Hypothalamus (tissue), 51 donors: ENCODE results near the gene SMIM13.

Source experiments
- DNase-seq, 51 donors: peaks; one replicate each; lab custom pipeline; 2025; lab: John Stamatoyannopoulos, UW

Gene SMIM13

DNA sequence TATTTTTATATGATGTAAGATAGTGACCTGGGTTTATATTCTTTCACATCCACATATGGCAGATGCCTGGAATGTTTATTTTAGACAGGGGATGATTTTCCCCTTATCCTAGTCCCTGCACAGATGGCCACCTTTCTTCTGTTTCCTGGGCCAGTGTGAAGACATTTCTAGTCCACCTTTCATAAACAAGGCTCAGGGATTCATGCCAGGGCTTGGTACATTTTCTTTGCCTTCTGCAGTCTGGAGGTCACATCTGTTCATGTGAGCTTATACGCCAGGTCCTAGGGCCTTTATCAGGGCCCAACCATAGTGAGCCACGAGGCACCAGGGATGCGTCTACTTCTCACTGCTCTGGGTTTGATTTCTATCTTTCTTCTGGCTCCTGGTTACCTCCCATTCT lies 55.9 kb downstream of the SMIM13 start:
- no peak for DNase-seq

DNA sequence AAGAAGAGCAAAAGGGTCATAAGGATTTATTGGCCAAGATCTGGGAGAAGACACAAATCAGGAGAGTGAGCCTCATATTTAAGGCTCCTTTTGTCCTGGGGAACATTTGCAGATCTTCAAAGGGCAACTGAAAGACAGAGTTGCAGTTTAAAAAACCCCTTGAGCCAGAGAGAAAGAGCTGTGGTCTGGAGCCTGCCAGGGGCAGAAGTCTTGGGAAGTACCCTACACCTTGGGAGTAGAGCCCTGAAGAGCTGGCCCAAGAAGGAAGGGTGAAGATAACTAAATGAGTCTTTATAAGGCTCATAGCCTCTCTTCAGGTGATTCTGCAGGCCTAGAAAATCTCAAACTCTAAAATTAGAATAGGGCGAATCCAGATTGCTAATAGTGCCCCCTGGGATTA lies 57.9 kb downstream of the SMIM13 start:
- DNase-seq = no peak

DNA sequence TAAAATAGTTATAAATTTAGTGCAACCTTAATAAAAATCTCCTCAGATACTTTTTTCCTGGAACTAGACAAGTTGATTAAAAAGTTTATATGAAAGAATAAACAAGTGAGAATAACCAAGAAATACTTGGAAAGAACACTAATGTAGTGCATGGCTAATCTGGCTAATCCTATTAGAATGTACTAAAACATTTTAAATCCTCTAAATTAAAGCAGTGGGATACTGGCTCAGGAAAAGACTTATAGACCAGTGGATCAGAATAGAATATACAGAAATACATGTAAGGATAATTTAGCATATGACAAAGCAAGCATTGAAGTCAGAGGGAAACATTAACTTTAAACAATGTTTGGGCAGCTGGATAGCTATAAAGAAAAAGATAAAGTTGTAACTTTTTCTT lies 58.9 kb downstream of the SMIM13 start:
- DNase-seq = no peak

DNA sequence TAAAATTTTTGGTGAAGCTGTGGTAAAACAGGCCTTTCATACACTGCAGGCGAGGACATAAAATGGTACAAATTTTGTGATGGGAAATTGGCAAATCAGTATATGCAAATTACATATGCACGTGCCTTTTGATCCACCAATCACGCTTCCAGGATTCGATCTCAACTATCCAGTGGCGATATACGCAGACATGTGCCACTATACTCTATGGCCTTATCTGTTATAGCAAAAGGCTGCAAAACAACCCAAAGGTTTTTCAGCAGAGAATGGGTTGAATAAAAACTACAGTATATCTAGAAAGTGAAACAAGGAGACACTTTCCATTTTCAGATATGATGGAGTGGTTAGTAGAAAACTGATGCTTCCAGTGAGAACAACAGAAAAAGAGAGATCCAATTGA lies 59.8 kb downstream of the SMIM13 start:
- no peak for DNase-seq

DNA sequence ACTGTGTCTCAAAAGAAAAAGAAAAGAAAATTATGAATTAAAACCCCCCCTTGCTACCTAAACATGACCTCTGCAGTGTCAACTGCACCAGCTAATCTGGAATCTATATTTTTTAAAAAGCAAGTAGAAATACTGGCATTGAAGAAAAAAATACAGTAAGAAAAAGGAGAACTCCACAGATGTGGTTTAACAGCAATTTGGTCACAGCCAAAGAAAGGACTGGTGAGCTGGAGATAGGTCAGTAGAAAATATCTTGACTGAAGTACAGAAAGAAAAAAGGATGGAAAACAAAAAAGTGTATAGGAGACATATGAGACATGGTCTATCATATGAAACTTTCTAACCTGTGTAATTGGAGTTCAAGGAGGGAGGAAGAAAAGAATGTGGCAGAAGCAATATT lies 62.0 kb downstream of the SMIM13 start:
- DNase-seq = no peak

DNA sequence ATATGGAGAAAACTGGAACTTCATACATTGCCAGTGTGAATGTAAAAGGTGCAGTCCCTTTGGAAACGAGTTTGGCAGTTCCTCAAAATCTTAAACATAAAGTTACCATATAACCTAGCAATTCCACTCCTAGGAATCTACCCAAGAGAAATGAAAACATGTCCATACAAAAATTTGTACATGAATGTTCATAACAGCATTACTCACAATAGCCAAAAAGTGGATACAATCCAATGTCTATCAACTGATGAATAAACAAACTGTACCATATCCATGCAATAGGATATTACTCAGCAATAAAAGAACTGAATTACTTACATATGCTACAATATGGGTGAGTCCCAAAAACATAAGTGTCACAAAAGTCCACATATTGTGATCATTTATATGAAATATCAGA lies 66.6 kb downstream of the SMIM13 start:
- no peak for DNase-seq

DNA sequence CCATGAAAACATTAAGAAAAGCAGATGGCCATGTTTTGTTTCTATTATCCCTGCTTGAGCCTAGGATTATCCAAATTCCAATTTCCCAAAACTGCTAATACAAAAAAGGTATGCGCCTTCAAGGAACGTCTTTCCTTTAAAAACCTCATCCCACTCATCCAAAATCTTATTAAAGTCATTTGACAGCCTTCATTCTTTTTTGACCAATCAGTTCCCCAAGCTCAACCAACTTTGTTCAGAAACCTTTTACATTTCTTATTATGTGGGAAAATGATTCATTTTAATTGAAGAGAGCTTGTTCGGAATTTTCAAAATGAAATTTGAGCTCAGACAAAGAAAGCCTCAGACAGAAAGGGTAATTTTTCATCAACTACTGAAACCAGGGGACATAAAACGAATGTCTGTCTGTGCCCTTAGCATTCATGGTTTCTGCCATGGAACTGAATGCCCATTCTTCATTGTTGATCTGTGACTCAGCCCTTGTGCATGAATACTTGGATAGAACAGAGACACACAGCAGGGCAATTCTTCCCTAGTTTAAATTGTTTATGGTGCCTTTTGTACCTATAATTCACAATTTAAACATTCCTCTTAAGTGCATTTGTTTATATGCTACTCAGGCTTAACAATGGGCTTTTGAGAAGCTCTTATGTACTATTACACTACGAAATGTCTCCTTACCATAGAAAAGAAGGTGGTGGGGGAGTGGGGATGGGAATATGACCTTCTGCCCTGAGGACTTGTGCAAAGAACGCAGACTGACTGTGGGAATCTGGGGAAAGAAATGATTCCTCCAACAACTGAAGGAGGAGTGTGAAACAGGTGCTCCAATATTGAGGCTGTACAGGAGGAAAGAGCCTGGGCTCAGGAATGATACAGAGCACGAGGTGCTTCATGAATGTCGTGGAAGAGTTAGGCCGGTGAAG lies 67.7 kb downstream of the SMIM13 start:
- DNase-seq = peak in 13 of 51 donors; percentile 4 to 73 (median 25)

DNA sequence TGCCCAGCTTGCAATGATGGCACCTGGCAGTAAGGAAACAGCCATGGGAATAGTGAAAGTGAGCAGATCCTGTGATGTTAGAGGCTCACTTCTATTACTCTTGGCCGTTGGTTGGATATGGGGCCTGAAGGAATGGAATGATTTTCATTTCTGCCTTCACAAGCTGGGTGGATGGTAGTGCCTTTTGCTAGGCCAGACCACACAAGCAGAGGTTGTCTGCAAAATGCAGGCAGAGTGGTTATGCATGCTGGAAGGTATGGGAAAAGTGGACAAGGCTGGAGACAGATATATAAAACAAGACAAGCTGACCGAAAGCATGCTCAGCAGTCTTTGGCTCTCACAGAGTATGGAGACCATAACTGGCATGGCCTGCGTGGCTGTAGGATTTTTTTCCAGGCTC lies 68.6 kb downstream of the SMIM13 start:
- no peak for DNase-seq

DNA sequence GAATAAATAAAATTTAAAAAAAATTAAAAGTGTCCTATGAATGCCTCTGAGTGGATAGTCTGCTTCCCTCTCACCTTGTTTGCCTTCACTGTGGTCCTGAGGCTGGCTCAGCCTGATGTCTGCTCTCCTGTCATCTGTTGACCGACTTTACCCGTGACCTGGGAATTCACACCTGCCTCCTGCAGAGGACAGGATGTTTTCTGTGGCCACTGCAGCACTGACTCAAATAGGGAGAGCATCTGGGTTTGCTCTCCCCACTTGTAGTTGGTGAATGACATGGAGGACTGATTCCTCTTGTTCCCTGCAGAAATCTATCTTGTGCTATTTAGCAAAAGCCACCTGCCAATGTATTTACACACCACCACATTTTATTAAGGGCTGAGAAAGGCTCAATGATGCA lies 70.3 kb downstream of the SMIM13 start:
- DNase-seq = no peak

DNA sequence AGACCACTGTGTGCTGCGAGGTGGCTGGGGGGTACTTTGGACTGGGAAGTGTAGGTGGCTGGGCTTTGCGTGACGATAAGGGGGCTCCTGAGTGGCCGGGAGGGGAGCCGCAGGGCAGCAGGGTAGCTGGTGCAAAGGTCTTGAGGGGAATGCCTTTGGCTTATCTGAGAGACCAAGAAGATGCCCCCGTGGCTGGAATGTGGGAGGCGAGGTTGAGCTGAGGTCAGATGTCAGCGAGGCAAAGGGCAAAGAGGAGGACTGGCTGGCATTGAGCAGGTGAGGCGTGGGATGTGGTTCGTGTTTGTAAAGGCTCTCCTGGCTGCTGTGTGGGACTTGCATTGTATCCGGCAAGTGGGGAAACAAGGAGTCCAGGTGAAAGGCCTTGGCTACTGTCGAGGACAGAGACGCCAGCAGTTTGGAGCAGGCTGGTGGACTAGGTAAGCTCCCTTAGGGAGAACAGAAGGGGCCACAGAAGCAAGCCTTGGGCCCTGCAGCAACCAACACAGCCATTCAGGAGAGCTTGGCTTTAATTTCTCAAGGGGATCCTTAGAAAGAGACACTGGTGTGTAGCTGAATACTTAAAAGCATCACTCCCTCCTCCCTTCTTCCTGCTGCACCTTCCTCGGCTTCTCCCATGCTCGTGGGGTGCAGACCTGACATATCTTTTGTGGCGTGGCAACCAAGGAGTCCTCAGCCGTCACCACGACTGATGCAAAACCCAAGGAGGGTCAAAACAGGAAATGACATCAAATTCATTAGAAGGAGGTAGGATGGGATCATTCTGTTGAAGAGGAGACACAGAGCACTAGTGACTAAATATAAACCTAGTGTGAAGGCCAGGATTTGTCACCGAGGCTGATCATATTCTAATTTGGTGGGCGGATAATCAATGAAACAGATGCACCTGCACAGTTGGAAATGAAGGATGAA lies 71.3 kb downstream of the SMIM13 start:
- DNase-seq = no peak

DNA sequence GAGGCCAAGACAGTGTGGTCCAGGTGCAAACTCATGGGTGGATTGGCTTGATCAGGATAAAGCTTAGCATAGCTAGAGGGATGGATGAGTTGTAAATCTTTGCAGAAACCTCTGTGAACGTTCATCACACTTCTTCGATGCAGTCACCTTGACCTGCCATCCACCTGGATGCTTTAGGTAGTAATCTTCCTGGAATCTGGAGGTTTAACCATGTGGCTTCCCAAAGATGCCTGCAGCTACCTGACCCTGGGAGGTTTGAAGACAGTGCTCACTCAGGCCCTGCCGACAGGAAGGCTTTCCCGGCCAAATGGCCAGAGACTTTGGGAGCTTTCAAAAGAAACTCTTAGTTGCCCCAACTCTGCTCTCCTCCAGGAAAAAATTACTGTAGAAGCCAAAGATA lies 73.3 kb downstream of the SMIM13 start:
- DNase-seq = no peak

DNA sequence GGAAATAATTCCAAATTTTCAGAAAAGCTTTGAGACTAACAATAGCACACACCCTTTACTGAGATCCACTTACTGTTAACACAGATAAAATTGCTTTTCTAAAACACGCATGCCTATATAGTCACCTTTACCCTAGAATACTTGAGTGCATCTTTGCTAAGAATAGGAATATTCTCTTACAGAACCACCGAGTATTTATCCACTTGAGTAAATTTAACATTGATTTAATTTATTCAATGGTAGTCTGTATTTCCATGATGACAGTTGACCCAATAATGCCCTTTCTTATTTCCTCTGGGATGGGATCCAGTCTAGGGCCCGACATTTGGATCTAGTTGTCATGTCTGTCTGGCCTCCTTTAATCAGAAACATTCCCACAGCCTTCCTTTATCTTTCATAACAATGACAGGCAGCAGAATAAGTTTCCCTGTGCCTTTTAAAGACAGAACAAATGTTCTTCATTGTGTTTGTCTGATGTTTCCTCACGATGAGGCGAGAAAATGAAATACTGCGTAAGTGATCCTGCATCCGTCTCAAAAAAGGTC lies 74.5 kb downstream of the SMIM13 start:
- DNase-seq = no peak

DNA sequence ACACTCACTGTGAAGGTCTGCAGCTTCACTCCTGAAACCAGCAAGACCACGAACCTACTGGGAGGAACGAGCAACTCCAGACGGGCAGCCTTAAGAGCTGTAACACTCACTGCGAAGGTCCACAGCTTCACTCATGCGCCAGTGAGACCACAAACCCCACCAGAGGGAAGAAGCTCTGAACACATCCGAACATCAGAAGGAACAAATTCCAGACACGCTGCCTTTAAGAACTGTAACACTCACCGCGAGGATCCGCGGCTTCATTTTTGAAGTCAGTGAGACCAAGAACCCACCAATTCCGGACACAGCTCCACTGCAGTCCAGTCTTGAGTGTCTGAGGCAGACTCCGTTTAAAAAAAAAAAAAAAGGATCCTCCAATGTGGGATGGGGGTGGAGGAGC lies 78.3 kb downstream of the SMIM13 start:
- no peak for DNase-seq

DNA sequence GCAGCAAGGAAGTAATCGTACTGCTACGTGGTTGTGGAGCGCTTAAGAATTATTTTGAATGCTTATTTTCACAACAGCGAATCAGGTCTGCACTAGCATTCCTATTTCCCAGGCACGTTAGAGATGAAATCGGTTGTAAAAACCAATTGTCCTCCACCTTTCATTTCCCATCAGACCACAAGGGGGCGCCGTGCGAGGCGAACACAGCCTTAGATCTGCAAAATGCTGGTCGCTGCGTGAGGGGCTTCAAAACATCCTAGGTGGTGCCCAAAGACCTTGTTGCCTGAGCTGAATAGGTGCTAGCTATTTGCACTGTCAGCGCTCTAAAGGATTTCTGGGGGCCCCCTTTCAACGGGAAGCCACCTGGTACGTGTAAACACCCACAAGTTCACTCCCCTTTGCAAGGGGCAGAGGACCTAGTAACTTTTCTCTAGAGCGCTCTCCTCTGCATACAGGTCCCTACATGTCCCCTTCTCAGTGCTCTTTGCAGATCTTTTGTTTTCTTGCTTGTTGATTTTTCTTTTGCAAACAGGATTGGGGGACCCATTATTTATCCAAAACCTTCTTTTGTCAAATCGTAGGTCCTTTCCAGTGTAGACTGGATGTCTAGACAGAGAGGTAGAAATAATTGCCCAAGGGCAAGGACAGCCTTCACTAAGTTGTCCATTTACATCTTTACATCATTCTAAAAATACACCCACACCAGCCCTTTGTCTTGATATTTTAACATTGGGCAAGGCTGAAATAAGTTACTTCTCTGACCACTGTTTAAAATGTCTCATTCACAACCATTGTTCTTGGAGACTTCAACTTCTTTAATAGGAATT lies 79.1 kb downstream of the SMIM13 start:
- DNase-seq = peak in 40 of 51 donors; percentile 4 to 76 (median 34)

DNA sequence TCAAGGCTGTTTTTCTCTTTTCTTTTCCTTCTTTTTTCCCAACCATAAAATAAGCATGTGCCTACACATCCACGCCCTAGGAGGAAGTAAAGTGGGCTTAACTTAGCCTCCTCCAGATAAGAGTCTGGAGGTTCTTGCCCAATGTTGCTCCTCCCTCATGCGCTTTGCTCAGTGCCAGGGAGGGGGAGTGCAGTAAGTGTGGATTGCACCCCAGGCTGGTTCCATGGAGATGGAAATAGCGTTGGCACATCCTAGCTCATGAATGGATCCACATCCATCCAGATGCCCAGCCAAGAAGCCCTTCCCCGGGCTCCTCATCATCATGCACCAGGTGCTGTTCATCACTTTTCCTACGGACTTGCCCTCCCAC lies 80.6 kb downstream of the SMIM13 start:
- DNase-seq = no peak

DNA sequence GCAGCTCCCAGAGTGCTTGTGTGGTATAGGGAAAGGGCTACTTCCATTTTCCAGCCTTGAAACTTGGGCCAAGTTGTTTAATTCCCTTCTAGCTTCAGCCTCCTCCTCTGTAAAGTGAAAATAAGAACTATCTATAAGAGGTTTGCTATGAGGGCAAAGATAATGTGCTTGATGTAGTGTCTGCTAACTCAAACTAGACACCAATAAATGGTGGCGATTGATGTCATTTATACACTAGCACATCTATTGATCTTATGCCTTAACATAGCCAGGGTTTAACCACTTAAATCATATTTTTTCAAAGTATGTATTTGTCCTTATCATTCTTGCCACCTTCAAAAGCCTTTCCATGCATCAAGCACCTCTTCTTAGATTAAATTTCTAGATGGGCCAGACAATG lies 83.6 kb downstream of the SMIM13 start:
- no peak for DNase-seq

DNA sequence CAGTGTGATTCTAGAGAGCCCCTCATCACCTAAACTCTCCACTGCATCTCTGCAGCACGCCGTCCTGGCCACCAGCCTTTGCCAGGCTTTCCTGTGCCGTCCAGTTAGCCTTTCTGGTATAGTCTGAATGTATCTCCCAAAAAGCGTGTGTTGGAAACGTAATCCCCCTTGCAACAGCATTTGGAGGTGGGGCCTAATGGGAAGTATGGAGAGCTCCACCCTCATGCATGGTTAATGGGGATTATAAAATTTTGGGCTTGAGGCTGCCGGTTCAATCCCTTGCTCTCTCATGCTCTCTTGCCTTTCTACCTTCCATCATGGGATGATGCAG lies 85.4 kb downstream of the SMIM13 start:
- DNase-seq = no peak

DNA sequence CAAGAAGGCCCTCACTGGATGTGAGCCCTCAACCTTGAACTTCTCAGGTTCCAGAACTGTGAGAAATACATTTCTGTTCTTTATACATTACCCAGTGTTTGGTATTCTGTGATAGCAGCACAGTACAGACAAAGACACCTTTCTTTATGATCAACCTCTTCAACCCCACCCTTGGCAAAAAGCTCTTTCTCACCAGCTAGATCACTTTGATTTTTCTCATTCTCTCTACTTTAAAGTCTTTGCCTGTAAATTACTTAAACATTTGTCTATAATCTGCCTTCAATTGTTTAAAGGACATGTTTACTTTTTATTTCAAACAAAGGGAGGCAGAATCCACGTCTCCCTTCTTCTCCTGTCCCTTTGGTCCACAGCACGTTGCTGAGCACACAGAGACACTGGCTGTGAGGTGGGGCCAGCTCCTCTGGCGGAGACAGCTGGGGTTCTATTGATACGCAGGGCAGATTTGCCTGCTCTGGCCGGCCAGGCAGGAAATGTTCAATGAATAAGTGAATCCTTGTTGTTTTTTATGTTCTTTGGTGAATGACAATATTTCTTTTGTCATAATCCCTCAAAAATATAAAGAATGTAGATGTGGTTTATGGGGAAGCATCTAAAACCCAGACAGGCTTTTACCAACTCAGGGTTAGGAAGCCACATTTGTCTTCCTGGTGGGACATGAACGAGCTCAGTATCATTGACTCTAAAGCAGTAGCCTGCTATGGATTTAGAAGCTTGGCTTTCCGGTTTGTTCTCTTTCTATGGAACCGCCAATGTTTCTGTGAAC lies 86.0 kb downstream of the SMIM13 start:
- DNase-seq = no peak

DNA sequence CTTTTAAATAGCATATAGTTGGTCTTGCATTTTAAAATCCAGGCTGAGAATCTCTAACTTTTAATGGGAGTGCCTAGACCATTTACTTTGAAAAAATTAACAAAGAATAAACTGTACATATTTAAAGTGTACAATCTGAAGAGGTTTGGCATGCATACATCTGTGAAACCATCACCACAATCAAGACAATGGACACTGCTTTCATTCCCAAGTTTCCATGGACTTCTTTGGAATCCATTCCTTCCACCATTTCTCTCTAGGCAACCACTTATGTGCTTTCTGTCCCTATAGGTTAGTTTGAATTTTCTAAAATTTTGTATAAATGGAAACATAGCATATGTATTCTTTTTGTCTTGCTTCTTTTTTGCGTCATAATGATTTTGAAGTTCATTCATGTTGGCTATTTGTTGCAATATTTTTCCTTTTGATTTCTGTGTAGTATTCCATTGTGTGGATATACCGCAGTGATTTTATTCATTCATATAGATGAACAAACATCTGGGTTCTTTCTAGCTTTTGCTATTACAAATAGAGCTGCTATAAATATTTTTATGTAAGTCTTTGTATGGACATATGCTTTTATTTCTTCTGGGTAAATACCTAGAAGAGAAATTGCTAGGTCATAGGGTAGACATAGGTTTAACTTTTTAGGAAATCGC lies 88.0 kb downstream of the SMIM13 start:
- no peak for DNase-seq
